ENCODE measurements around the gene SDR42E1. TPM values are rescaled to one million over a fixed set of nuclear protein-coding genes. Genes with fewer than 3 reads are reported as not detected.
"Not testable (repeated sequence)": the region's sequence is repeated elsewhere in the genome, so short reads cannot be mapped to it uniquely, and the experiment has no call there.

SDR42E1 gene
- total RNA-seq, 1 donor from 2014 or later, result 23.2 TPM

- DNase-seq (ENCODE audit: low read depth) (no peak), FAIRE-seq (no peak)
- TF ChIP-seq CTCF (IDR thresholded peaks at IDR 0.05; ENCODE audit: insufficient read depth, low read length, severe bottlenecking), result peak; percentile 28
- no peaks in the 10 kb centered on the region for H3K27me3 ChIP-seq (ENCODE audit: control insufficient read depth, insufficient read depth, low read length)
- no peak overlapping the region for H3K4me3 ChIP-seq (ENCODE audit: low read depth, low read length)
- H3K36me3 ChIP-seq (ENCODE audit: control insufficient read depth, insufficient read depth, low read length), result peaks cover 2% of the 10 kb centered on the region
Observed at GRCh38 chr16:81994485-81994884, 16.8 kb downstream of the SDR42E1 start.

GRCh38 chr16:81992859-81993258 lies 18.4 kb downstream of the SDR42E1 start:
- no peak for DNase-seq (ENCODE audit: low read depth)
- Histone ChIP-seq H3K4me3 (ENCODE audit: low read depth, low read length) (no peak overlapping the region), H3K36me3 (ENCODE audit: control insufficient read depth, insufficient read depth, low read length) (no peaks in the 10 kb centered on the region), H3K27me3 (ENCODE audit: control insufficient read depth, insufficient read depth, low read length) (no peaks in the 10 kb centered on the region)
- FAIRE-seq, result no peak
- TF ChIP-seq CTCF (IDR thresholded peaks at IDR 0.05; ENCODE audit: insufficient read depth, low read length, severe bottlenecking), result no peak

GRCh38 chr16:81987706-81988105 lies 23.6 kb downstream of the SDR42E1 start:
- no peaks in the 10 kb centered on the region for H3K27me3 ChIP-seq (ENCODE audit: control insufficient read depth, insufficient read depth, low read length)
- TF ChIP-seq CTCF (IDR thresholded peaks at IDR 0.05; ENCODE audit: insufficient read depth, low read length, severe bottlenecking), result no peak
- DNase-seq (ENCODE audit: low read depth) (peak; percentile 38), FAIRE-seq (peak; percentile 72)
- H3K4me3 ChIP-seq (ENCODE audit: low read depth, low read length), result no peak overlapping the region
- no peaks in the 10 kb centered on the region for H3K36me3 ChIP-seq (ENCODE audit: control insufficient read depth, insufficient read depth, low read length)

GRCh38 chr16:81987121-81987520 lies 24.1 kb downstream of the SDR42E1 start:
- FAIRE-seq (no peak), DNase-seq (ENCODE audit: low read depth) (no peak)
- no peaks in the 10 kb centered on the region for H3K36me3 ChIP-seq (ENCODE audit: control insufficient read depth, insufficient read depth, low read length)
- H3K4me3 ChIP-seq (ENCODE audit: low read depth, low read length), result no peak overlapping the region
- TF ChIP-seq CTCF (IDR thresholded peaks at IDR 0.05; ENCODE audit: insufficient read depth, low read length, severe bottlenecking), result no peak
- no peaks in the 10 kb centered on the region for H3K27me3 ChIP-seq (ENCODE audit: control insufficient read depth, insufficient read depth, low read length)

GRCh38 chr16:81977335-81977942 lies 33.8 kb downstream of the SDR42E1 start:
- not testable (repeated sequence) for H3K27me3 ChIP-seq (ENCODE audit: control insufficient read depth, insufficient read depth, low read length); H3K36me3 ChIP-seq (ENCODE audit: control insufficient read depth, insufficient read depth, low read length); H3K4me3 ChIP-seq (ENCODE audit: low read depth, low read length); DNase-seq (ENCODE audit: low read depth); FAIRE-seq

- DNase-seq (ENCODE audit: low read depth) (no peak), FAIRE-seq (no peak)
- TF ChIP-seq CTCF (IDR thresholded peaks at IDR 0.05; ENCODE audit: insufficient read depth, low read length, severe bottlenecking), result no peak
- Histone ChIP-seq H3K4me3 (ENCODE audit: low read depth, low read length) (no peak overlapping the region), H3K27me3 (ENCODE audit: control insufficient read depth, insufficient read depth, low read length) (no peaks in the 10 kb centered on the region), H3K36me3 (ENCODE audit: control insufficient read depth, insufficient read depth, low read length) (no peaks in the 10 kb centered on the region)
Observed at GRCh38 chr16:81975637-81976036, 35.6 kb downstream of the SDR42E1 start.

Data from bronchial epithelial cell (primary cell).